KOPT-K1 (cell line): ENCODE measurements around the gene RMDN2.
"Not testable (repeated sequence)": the region's sequence is repeated elsewhere in the genome, so short reads cannot be mapped to it uniquely, and the experiment has no call there.

Source experiments
- H3K27ac ChIP-seq: fragments of 200-600 bp; sonication (generic); 2 replicates; pipeline ENCODE4 v1.5.1; 2016; ENCODE audit warnings: antibody characterized with exemption, mild to moderate bottlenecking, low read depth, low read length; ENCODE audit not compliant: poor library complexity, severe bottlenecking
- H3K36me3 ChIP-seq: fragments of 200-600 bp; sonication (generic); 2 replicates; pipeline ENCODE4 v1.5.1; 2017; ENCODE audit warnings: antibody characterized with exemption, mild to moderate bottlenecking, low read length, moderate library complexity; ENCODE audit not compliant: insufficient read depth
- H3K9me3 ChIP-seq: fragments of 200-600 bp; sonication (generic); 2 replicates; pipeline ENCODE4 v1.5.1; 2017; ENCODE audit warnings: antibody characterized with exemption, low read length, mild to moderate bottlenecking; ENCODE audit not compliant: insufficient read depth, poor library complexity, severe bottlenecking

Gene RMDN2

GRCh38 chr2:37912616-37913015 is 12.5 kb upstream of the RMDN2 start:
- H3K9me3 ChIP-seq, result no peaks in the 10 kb centered on the region
- no peaks in the 10 kb centered on the region for H3K36me3 ChIP-seq
- H3K27ac ChIP-seq, result no peak overlapping the region

GRCh38 chr2:37914340-37914739 is 10.7 kb upstream of the RMDN2 start:
- no peak overlapping the region for H3K27ac ChIP-seq
- no peaks in the 10 kb centered on the region for H3K9me3 ChIP-seq
- no peaks in the 10 kb centered on the region for H3K36me3 ChIP-seq

- H3K36me3 ChIP-seq, result no peaks in the 10 kb centered on the region
- no peak overlapping the region for H3K27ac ChIP-seq
Measured at GRCh38 chr2:37915773-37916172, 9.3 kb upstream of the RMDN2 start.

GRCh38 chr2:37916512-37917082 is 8.5 kb upstream of the RMDN2 start:
- H3K36me3 ChIP-seq, result no peaks in the 10 kb centered on the region
- no peak overlapping the region for H3K27ac ChIP-seq
- H3K9me3 ChIP-seq, result no peaks in the 10 kb centered on the region

More at GRCh38 chr2:37915773-37916172, 9.3 kb upstream of the RMDN2 start:
- no peaks in the 10 kb centered on the region for H3K9me3 ChIP-seq

- Histone ChIP-seq H3K27ac (no peak overlapping the region), H3K9me3 (no peaks in the 10 kb centered on the region), H3K36me3 (no peaks in the 10 kb centered on the region)
Measured at GRCh38 chr2:37917281-37918228, 7.5 kb upstream of the RMDN2 start.

GRCh38 chr2:37918742-37919186 is 6.3 kb upstream of the RMDN2 start:
- H3K9me3 ChIP-seq, result no peaks in the 10 kb centered on the region
- no peak overlapping the region for H3K27ac ChIP-seq
- H3K36me3 ChIP-seq, result no peaks in the 10 kb centered on the region

GRCh38 chr2:37919631-37920032 is 5.5 kb upstream of the RMDN2 start:
- no peaks in the 10 kb centered on the region for H3K9me3 ChIP-seq
- no peak overlapping the region for H3K27ac ChIP-seq
- H3K36me3 ChIP-seq, result no peaks in the 10 kb centered on the region

- H3K9me3 ChIP-seq, result no peaks in the 10 kb centered on the region
- H3K27ac ChIP-seq, result no peak overlapping the region
- H3K36me3 ChIP-seq, result no peaks in the 10 kb centered on the region
Measured at GRCh38 chr2:37920570-37920969, 4.5 kb upstream of the RMDN2 start.

- Histone ChIP-seq H3K9me3 (no peaks in the 10 kb centered on the region), H3K27ac (no peak overlapping the region)
Measured at GRCh38 chr2:37921781-37922180, 3.3 kb upstream of the RMDN2 start.

GRCh38 chr2:37923308-37924055 is 1.6 kb upstream of the RMDN2 start:
- no peak overlapping the region for H3K27ac ChIP-seq
- H3K9me3 ChIP-seq, result no peaks in the 10 kb centered on the region
- no peaks in the 10 kb centered on the region for H3K36me3 ChIP-seq

More at GRCh38 chr2:37921781-37922180, 3.3 kb upstream of the RMDN2 start:
- H3K36me3 ChIP-seq, result no peaks in the 10 kb centered on the region

GRCh38 chr2:37926635-37927034 is 1.5 kb downstream of the RMDN2 start:
- Histone ChIP-seq H3K27ac (no peak overlapping the region), H3K9me3 (no peaks in the 10 kb centered on the region), H3K36me3 (no peaks in the 10 kb centered on the region)

- Histone ChIP-seq H3K27ac (no peak overlapping the region), H3K9me3 (no peaks in the 10 kb centered on the region), H3K36me3 (no peaks in the 10 kb centered on the region)
Measured at GRCh38 chr2:37928377-37928776, 3.3 kb downstream of the RMDN2 start.

GRCh38 chr2:37930392-37930791 is 5.3 kb downstream of the RMDN2 start:
- H3K36me3 ChIP-seq, H3K9me3 ChIP-seq, H3K27ac ChIP-seq: not testable (repeated sequence)

GRCh38 chr2:37932873-37933272 is 7.8 kb downstream of the RMDN2 start:
- H3K27ac ChIP-seq, H3K36me3 ChIP-seq, H3K9me3 ChIP-seq: not testable (repeated sequence)
